Erythroblast (primary cell): ENCODE measurements around the gene C10orf120.

Experiments
- GATA1 ChIP-seq: IDR thresholded peaks from 2 replicates; pipeline ENCODE4 v1.6.1; 2011; ENCODE audit warnings: low read depth, mild to moderate bottlenecking, control low read depth, low read length, moderate library complexity
- POLR2A ChIP-seq: IDR thresholded peaks from 2 replicates; pipeline ENCODE4 v1.6.1; 2011; ENCODE audit warnings: mild to moderate bottlenecking, low read length

GRCh38 chr10:122746408-122746807 is 46.8 kb upstream of the C10orf120 start:
- TF ChIP-seq POLR2A (no peak), GATA1 (no peak)
